GM12874 (cell line): Measurements from ENCODE around the gene RASA3.

Experiments used
- CTCF ChIP-seq: IDR thresholded peaks from 2 replicates; pipeline ENCODE4 v1.5.1; 2011; ENCODE audit warnings: low read depth, mild to moderate bottlenecking, control low read depth, low read length, moderate library complexity; ENCODE audit not compliant: insufficient read depth

RASA3 gene

GRCh38 chr13:114002771-114003321, 129.6 kb downstream of the RASA3 start:
- TF ChIP-seq CTCF: no peak

- TF ChIP-seq CTCF: no peak
Measured at GRCh38 chr13:114002009-114002544, 130.3 kb downstream of the RASA3 start.

GRCh38 chr13:114001331-114002008, 131.0 kb downstream of the RASA3 start:
- TF ChIP-seq CTCF: no peak

- TF ChIP-seq CTCF: no peak
Measured at GRCh38 chr13:114000151-114001040, 132.0 kb downstream of the RASA3 start.

- no peak for TF ChIP-seq CTCF
Measured at GRCh38 chr13:113999618-113999910, 132.9 kb downstream of the RASA3 start.

GRCh38 chr13:113998781-113999617, 133.4 kb downstream of the RASA3 start:
- no peak for TF ChIP-seq CTCF
